ENCODE data around the gene MDFIC.

The MDFIC gene

DNA sequence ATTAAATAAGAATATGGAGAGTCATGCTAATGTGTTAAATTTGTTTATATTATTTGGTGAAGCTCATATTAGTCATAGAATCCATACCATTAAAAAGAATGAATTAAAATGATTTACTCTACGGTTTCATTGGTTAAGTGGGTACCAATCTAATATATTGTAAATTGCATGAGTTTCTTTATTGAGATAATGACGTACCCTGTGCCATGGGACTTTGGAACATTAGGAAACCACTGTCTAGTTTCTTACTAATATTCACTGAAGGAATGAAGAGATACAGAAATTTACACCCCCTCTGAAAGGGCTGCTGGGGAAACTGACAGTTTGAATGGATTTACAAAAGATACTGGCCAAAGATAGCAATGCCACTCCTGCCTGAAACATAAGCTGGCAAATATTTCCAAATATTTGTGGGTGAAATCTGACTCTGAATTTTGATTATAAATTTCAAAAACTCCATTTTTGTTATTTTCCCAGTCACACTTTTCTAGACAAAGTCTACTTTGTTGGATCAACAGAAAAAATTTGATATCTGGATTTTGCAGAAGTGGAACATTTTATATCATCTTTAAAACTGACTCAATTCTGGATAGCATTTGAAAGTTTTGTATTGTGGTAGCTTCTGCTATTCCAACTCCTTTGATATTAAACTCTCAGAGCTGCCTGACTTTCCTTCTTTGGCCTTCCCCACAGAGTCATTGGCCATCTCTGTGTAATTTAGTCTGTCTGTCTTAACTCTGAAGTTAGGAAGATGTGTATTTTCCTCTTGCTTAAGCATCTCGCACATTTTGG is 22.3 kb downstream of the MDFIC start:
- H3K4me3 ChIP-seq (ENCODE audit: low read depth, low read length) = no peak overlapping the region
- peak overlapping the region; percentile 66 for H3K27ac ChIP-seq
- in situ Hi-C loops (cut with HindIII; ENCODE audit: low pct_ligation_motif_present, low sequenced_read_pairs) = no loop called here
- DNase-seq = no peak
- H3K27me3 ChIP-seq (replicated peaks) = no peaks in the 10 kb centered on the region
- H3K36me3 ChIP-seq (replicated peaks) = no peaks in the 10 kb centered on the region
- TF ChIP-seq, protein P1, sequence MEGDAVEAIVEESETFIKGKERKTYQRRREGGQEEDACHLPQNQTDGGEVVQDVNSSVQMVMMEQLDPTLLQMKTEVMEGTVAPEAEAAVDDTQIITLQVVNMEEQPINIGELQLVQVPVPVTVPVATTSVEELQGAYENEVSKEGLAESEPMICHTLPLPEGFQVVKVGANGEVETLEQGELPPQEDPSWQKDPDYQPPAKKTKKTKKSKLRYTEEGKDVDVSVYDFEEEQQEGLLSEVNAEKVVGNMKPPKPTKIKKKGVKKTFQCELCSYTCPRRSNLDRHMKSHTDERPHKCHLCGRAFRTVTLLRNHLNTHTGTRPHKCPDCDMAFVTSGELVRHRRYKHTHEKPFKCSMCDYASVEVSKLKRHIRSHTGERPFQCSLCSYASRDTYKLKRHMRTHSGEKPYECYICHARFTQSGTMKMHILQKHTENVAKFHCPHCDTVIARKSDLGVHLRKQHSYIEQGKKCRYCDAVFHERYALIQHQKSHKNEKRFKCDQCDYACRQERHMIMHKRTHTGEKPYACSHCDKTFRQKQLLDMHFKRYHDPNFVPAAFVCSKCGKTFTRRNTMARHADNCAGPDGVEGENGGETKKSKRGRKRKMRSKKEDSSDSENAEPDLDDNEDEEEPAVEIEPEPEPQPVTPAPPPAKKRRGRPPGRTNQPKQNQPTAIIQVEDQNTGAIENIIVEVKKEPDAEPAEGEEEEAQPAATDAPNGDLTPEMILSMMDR (IDR thresholded peaks at IDR 0.05; ENCODE audit: low read depth, low read length, missing control alignments) = no peak

DNA sequence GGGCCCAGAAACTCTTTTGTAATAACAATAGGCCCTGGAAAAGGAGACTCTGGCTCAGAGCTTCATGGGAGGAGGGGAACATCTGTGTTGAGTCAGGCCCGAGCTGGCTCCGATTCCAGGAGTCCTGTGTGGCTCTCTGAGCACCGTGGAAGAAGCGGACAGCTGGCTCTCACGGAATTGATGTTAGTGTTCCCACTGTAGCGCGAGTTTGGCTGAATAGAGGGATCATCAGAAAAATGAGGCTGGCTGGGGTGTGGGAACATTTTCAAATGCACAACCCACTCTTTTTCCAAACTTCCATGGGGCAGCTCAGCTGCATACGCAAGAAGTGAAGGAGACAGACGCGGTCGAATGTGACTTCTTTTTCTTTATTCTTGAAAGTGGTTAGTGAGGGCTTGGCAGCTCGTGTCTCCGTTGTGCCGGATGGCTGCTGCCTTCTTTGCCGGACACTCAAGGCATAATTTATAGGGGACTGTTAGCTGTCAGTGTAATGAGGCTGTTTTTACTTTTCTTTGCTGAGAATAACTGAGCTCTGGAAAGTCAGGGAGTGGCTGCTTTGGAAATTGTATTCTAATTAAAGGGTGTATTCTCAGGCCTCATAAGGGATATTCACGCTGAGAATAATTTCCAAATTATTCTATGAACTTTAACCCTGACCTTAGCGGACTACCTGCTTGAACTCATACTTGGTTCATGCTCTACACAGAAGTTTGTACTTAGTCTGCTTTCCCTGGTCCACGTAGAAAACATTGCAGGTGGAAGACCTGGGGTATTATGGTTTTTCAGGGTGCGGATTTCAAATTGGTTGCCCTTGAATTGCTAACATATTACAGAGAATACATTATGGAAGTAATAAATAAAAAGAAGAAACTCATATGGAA is 23.1 kb downstream of the MDFIC start:
- in situ Hi-C loops (cut with HindIII; ENCODE audit: low pct_ligation_motif_present, low sequenced_read_pairs) = no loop called here
- peak; percentile 90 for DNase-seq
- TF ChIP-seq, protein P1 (IDR thresholded peaks at IDR 0.05; ENCODE audit: low read depth, low read length, missing control alignments) = no peak
- Histone ChIP-seq H3K36me3 (replicated peaks) (no peaks in the 10 kb centered on the region), H3K27me3 (replicated peaks) (no peaks in the 10 kb centered on the region), H3K4me3 (ENCODE audit: low read depth, low read length) (peak overlapping the region; percentile 18), H3K27ac (peak overlapping the region; percentile 66)

DNA sequence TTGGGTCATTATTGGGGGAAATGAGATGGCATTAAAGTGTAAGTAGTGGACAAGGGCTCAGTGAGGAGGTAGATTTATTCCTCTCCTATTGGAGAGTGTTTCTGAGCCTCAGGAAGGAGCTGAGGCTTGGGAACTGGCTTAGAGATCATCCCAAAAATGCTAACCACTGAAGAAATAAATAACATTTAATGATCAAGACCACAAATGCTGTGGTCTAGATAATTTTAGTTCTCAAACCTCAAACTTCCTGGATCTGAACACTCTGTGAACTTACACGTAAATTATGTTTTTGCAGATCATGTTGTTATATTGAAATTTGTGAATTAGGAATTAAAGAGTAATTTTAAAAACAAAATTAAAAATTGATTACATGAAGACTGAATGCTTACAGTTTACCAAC is 27.3 kb downstream of the MDFIC start:
- DNase-seq = no peak
- Histone ChIP-seq H3K27ac (no peak overlapping the region), H3K36me3 (replicated peaks) (no peaks in the 10 kb centered on the region), H3K27me3 (replicated peaks) (no peaks in the 10 kb centered on the region), H3K4me3 (ENCODE audit: low read depth, low read length) (no peak overlapping the region)
- TF ChIP-seq, protein P1 (IDR thresholded peaks at IDR 0.05; ENCODE audit: low read depth, low read length, missing control alignments) = no peak
- in situ Hi-C loops (cut with HindIII; ENCODE audit: low pct_ligation_motif_present, low sequenced_read_pairs) = no loop called here

DNA sequence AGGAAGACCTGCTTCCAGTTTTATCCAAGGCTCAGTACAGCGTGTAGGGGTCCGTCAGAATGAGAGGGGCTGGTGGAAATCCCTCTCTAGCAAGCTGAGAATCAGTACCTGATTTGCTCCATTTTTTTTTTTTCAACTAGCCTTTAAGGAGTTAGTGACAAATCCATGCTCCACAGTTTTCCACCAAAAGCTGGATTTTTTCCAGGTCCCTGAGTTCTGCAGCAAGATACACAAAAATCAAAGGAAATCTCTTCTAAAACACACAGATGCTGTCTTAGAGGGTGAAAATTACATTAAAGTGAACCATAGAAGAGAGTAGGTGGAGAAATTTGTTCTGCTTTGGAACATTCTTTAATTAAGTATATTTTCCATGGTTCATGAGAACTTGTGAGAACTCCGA is 30.4 kb downstream of the MDFIC start:
- no peak for DNase-seq
- H3K4me3 ChIP-seq (ENCODE audit: low read depth, low read length) = no peak overlapping the region
- H3K27ac ChIP-seq = no peak overlapping the region
- H3K36me3 ChIP-seq (replicated peaks) = no peaks in the 10 kb centered on the region
- TF ChIP-seq, protein P1 (IDR thresholded peaks at IDR 0.05; ENCODE audit: low read depth, low read length, missing control alignments) = no peak
- H3K27me3 ChIP-seq (replicated peaks) = no peaks in the 10 kb centered on the region
- in situ Hi-C loops (cut with HindIII; ENCODE audit: low pct_ligation_motif_present, low sequenced_read_pairs) = no loop called here

DNA sequence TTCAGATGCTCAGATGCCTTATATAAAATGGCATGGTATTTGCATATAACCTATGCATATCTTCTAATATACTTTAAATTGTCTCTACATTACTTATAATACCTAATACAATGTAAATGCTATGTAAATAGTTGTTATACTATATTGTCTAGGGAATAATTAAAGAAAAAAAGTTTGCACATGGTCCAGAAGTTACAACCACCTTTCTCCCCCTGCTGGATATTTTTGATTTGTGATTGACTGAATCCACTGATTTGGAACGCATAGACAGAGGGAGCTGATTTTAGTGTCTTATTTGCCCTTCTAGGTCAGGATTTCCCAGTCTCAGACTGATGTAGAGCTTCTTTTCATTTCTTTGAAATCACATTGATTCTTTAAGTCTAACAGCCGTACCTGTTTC is 31.8 kb downstream of the MDFIC start:
- no peak for DNase-seq
- TF ChIP-seq, protein P1 (IDR thresholded peaks at IDR 0.05; ENCODE audit: low read depth, low read length, missing control alignments) = peak; percentile 21
- Histone ChIP-seq H3K27ac (no peak overlapping the region), H3K4me3 (ENCODE audit: low read depth, low read length) (no peak overlapping the region), H3K36me3 (replicated peaks) (no peaks in the 10 kb centered on the region), H3K27me3 (replicated peaks) (no peaks in the 10 kb centered on the region)
- in situ Hi-C loops (cut with HindIII; ENCODE audit: low pct_ligation_motif_present, low sequenced_read_pairs) = no loop called here

Measured in brain microvascular endothelial cell (primary cell).